CD4-positive, alpha-beta T cell (primary cell): ENCODE results near the gene TXNRD3. TPM values are rescaled to one million over a fixed set of nuclear protein-coding genes. Genes with fewer than 3 reads are reported as not detected.

Source experiments
- ATAC-seq: fragments of 200-7000 bp; cut with Tn5 transposase; one replicate; pipeline ENCODE4 v1.10.0; 2022; ENCODE audit warnings: mild to moderate bottlenecking; ENCODE audit not compliant: poor library complexity
- CTCF ChIA-PET: fragments of 350-600 bp; sonication (Branson Sonifier 250); formaldehyde crosslinking; loops from one replicate; lab custom pipeline; 2021; ENCODE audit warnings: antibody characterized with exemption, inconsistent platforms; lab: Charles Lee
- POLR2A ChIA-PET: fragments of 350-600 bp; sonication (Branson Sonifier 250); formaldehyde crosslinking; loops from one replicate; lab custom pipeline; 2021; ENCODE audit warnings: antibody characterized with exemption, inconsistent platforms; lab: Charles Lee
- DNase-seq, 14 experiments: peaks; one replicate each; pipeline ENCODE4 v3.0.0-alpha.2; 2013 to 2020; ENCODE audit warnings: mixed read lengths in 2 of 14
- H3K27ac ChIP-seq, 2 donors: one replicate each; pipeline versions ENCODE4 v1.5.1 to v1.7.0; 2013; ENCODE audit warnings: low read length in 2 of 2, low read depth in 1 of 2, mild to moderate bottlenecking in 1 of 2
- H3K27me3 ChIP-seq, 2 experiments: 1 replicate in 1 of 2; 2 replicates in 1 of 2; pipeline versions ENCODE4 v1.6.1 to v1.7.0; 2013; ENCODE audit warnings: low read length in 2 of 2, control low read depth in 1 of 2, mild to moderate bottlenecking in 1 of 2, moderate library complexity in 1 of 2; ENCODE audit not compliant: insufficient read depth in 2 of 2, control insufficient read depth in 1 of 2
- H3K36me3 ChIP-seq: one replicate; pipeline ENCODE4 v1.6.1; 2013; ENCODE audit warnings: low read length, control low read depth; ENCODE audit not compliant: insufficient read depth
- H3K4me1 ChIP-seq: one replicate; pipeline ENCODE4 v1.6.1; 2013; ENCODE audit warnings: low read length, control low read depth; ENCODE audit not compliant: insufficient read depth
- H3K4me3 ChIP-seq: one replicate; pipeline ENCODE4 v1.5.1; 2013; ENCODE audit warnings: mild to moderate bottlenecking, low read length, moderate library complexity
- H3K9me3 ChIP-seq, 2 experiments: 1 replicate in 1 of 2; 2 replicates in 1 of 2; pipeline versions ENCODE4 v1.6.1 to v1.7.0; 2013; ENCODE audit warnings: low read length in 2 of 2, mild to moderate bottlenecking in 2 of 2, control low read depth in 1 of 2, moderate library complexity in 1 of 2; ENCODE audit not compliant: control insufficient read depth in 1 of 2, insufficient read depth in 1 of 2
- H3K27ac Mint-ChIP-seq: one replicate; pipeline ENCODE4 v1.8.0; 2020; ENCODE audit warnings: mixed read lengths
- H3K27me3 Mint-ChIP-seq: one replicate; pipeline ENCODE4 v1.8.0; 2021; ENCODE audit warnings: mixed read lengths
- H3K36me3 Mint-ChIP-seq: one replicate; pipeline ENCODE4 v1.8.0; 2021; ENCODE audit warnings: low read depth, mixed read lengths
- H3K4me1 Mint-ChIP-seq: one replicate; pipeline ENCODE4 v1.8.0; 2021; ENCODE audit warnings: low read depth, mixed read lengths
- H3K4me3 Mint-ChIP-seq: one replicate; pipeline ENCODE4 v1.8.0; 2020; ENCODE audit warnings: mild to moderate bottlenecking, mixed read lengths
- H3K9me3 Mint-ChIP-seq: one replicate; pipeline ENCODE4 v1.8.0; 2020; ENCODE audit warnings: mixed read lengths
- CTCF ChIP-seq: fragments of 200-600 bp; IDR thresholded peaks from one replicate; pipeline ENCODE4 v1.8.0; 2022; ENCODE audit warnings: antibody characterized with exemption, mild to moderate bottlenecking
- intact Hi-C, 2 experiments: fragments of 100-400 bp; cut with DNase I in 1 of 2; cut with micrococcal nuclease in 1 of 2; formaldehyde crosslinking; loops; one replicate each; pipeline versions ENCODE4 v1.15.1 to v1.9.0; 2023 to 2025; cut with DNase I, micrococcal nuclease
- total RNA-seq, 174 experiments: library from RNA in 2 of 174; stranded (reverse) in 2 of 174; gene quantifications; one replicate each; pipeline ENCODE4 v1.2.3 and lab custom pipeline; 2021 to 2026

TXNRD3 gene
- total RNA-seq, 2 experiments from 2014 or later: 1.0 to 1.5 TPM

DNA sequence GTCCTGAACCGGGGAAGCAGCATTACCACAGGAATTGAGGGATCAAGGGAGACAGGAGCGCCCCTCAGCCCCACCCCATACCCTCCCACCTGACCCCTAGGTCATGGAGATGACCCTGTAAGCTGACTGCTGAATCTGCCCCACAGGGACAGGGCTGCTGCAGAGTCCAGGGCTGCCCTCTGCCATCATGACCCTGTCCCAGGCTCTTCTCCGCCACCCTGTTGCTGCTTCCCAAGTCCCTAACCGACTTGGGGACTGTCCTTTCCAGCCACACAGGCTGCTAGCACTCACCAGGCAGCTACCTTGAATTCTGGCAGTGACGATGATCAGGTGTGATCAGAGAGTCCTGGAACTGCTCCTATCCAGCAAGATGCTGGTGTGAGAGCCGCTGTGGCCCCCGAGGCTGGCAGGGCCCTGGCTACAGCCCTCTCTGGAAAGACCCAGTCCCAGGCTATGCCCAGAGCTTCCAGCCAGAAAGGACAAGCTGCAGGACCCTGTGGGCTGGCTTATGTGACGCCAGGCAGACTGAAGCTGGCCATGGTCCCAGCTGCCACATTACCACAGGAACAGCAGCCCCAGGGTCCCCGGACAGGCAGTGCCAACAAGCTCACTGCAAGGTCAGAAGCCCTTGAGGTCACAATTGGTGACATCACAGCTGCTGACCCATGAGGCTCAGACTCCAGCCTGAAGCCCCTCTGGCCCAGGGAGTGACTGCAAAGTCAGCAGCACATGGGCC lies 96.4 kb downstream of the TXNRD3 start, which contains the start of gene C3orf22:
Gene C3orf22 (minus strand): TSS at position 597 of the 736 bp plus-strand sequence. CDS start 5,542 bp downstream, outside the sequence.
- H3K27me3 Mint-ChIP-seq: no peaks in the 10 kb centered on the region
- ATAC-seq: no peak
- H3K27me3 ChIP-seq: no peaks in the 10 kb centered on the region
- H3K4me3 ChIP-seq: no peak within 1 kb of the TSS
- no peak within 1 kb of the TSS for H3K4me3 Mint-ChIP-seq
- no peak within 1 kb of the TSS for H3K27ac ChIP-seq
- peaks cover 7 to 9% of the 10 kb centered on the region in 2 experiments for H3K9me3 ChIP-seq
- peaks cover 11% of the 10 kb centered on the region for H3K9me3 Mint-ChIP-seq
- CTCF ChIA-PET: no interaction called here
- H3K36me3 Mint-ChIP-seq: no peaks in the 10 kb centered on the region
- H3K36me3 ChIP-seq: no peaks in the 10 kb centered on the region
- POLR2A ChIA-PET: no interaction called here
- H3K4me1 ChIP-seq: no peaks in the 10 kb centered on the region
- no peak for TF ChIP-seq CTCF
- H3K4me1 Mint-ChIP-seq: no peaks in the 10 kb centered on the region
- no peak for DNase-seq
- H3K27ac Mint-ChIP-seq: no peak within 1 kb of the TSS
- intact Hi-C loops: no loop called here

- no peak for DNase-seq
- POLR2A ChIA-PET: no interaction called here
- CTCF ChIA-PET: no interaction called here
- no peak for ATAC-seq
- Mint-ChIP-seq H3K4me1 (no peaks in the 10 kb centered on the region), H3K36me3 (no peaks in the 10 kb centered on the region), H3K9me3 (peaks cover 8% of the 10 kb centered on the region), H3K27me3 (no peaks in the 10 kb centered on the region), H3K4me3 (no peak overlapping the region), H3K27ac (no peak overlapping the region)
- Histone ChIP-seq H3K9me3 (peaks cover 2 to 7% of the 10 kb centered on the region in 2 experiments), H3K27ac (no peak overlapping the region), H3K27me3 (no peaks in the 10 kb centered on the region), H3K4me1 (no peaks in the 10 kb centered on the region), H3K4me3 (no peak overlapping the region), H3K36me3 (no peaks in the 10 kb centered on the region)
- no peak for TF ChIP-seq CTCF
- intact Hi-C loops: no loop called here
These were observed 97.2 kb downstream of the TXNRD3 start for GRCh38 chr3:126557761-126558160.

DNA sequence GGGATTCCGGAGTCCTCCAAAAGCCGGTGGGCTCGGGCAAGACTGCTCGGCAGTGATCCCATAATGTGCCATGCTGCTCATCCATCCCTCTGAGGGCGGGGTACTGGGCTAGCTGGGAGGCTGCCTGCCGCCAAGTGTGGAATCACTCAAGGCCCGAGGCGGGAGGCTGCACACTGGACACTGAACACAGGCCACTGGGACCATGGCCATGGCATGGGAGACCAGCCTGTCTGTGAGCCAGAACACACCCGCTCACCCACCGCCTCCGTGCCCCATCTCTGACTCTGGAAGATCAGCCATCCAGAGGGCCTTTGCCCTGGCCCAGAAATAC lies 97.5 kb downstream of the TXNRD3 start:
- Mint-ChIP-seq H3K4me1 (no peaks in the 10 kb centered on the region), H3K27ac (no peak overlapping the region), H3K27me3 (no peaks in the 10 kb centered on the region), H3K9me3 (peaks cover 6% of the 10 kb centered on the region), H3K36me3 (no peaks in the 10 kb centered on the region), H3K4me3 (no peak overlapping the region)
- Histone ChIP-seq H3K9me3 (peaks cover 0 to 7% of the 10 kb centered on the region in 2 experiments), H3K27ac (no peak overlapping the region), H3K4me1 (no peaks in the 10 kb centered on the region), H3K4me3 (no peak overlapping the region), H3K27me3 (no peaks in the 10 kb centered on the region), H3K36me3 (no peaks in the 10 kb centered on the region)
- ATAC-seq (no peak), DNase-seq (peak in 2 of 14 experiments; percentile 5 to 29)
- intact Hi-C loops: no loop called here
- no peak for TF ChIP-seq CTCF
- CTCF ChIA-PET: no interaction called here
- POLR2A ChIA-PET: no interaction called here

Other genes with a start within 250 kb of the TXNRD3 start
- gene ZXDC, start 179.2 kb downstream of the TXNRD3 start, total RNA-seq: 10 to 100 TPM; 60.7 to 61.3 TPM
- gene UROC1, start 137.4 kb downstream of the TXNRD3 start, total RNA-seq: not detected
- not detected for gene CHST13, start 131.0 kb downstream of the TXNRD3 start, total RNA-seq
- not detected for gene C3orf22, start 96.2 kb downstream of the TXNRD3 start, total RNA-seq
- gene CHCHD6, start 49.1 kb upstream of the TXNRD3 start, total RNA-seq: 1 to 10 TPM; 8.7 to 9.3 TPM